Measurements from ENCODE around the gene DAZL.
"Not testable (repeated sequence)": the region's sequence is repeated elsewhere in the genome, so short reads cannot be mapped to it uniquely, and the experiment has no call there.

Gene DAZL

GRCh38 chr3:16604887-16605602 is at the start of gene DAZL:
Gene DAZL (minus strand): TSS chr3:16605423. CDS start chr3:16605205, 218 bp downstream.
- no peak for DNase-seq

DNA sequence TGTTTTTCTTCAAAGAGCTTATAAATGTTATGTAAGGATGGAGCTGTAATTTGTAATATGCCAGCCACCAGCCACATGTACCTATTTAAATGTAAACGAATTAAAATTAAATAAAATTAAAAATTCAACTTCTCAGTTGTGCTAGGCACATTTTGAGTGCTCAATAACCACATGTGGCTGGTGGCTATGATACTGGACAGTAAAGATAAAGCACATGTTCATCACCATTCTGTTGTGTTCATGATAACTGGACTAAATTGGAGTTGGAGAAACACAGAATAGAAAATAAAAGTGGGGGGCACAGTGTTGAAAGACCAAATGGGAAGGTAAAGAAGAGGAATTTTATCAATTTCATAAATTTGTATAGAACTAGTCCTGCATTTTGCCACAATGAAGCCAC is 49.8 kb upstream of the DAZL start:
- no peak for DNase-seq

GRCh38 chr3:16653712-16654111 is 48.5 kb upstream of the DAZL start:
- DNase-seq, result no peak

- DNase-seq, result no peak
Measured at GRCh38 chr3:16647668-16648067, 42.4 kb upstream of the DAZL start.

- DNase-seq, result no peak
Measured at GRCh38 chr3:16639806-16640205, 34.6 kb upstream of the DAZL start.

DNA sequence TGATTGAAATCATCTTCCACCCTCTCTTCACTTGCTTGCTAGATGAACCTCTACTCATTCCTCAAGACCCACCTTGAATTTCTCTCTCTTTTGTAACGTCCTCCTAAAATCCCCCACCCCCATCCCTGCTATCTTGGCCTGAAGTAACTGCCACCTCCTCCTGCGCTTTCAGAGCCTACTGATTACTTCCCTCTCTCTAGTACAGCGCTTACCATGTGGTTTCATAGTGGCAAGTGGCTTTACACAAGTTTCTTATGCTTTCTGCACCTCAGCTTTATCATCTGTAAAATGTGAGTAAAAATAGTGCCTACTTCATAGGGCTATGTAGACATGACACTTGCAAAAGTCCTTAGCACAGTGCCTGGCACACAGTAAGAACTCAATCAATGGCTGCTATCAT is 28.7 kb upstream of the DAZL start:
- no peak for DNase-seq

- DNase-seq, result no peak
Measured at GRCh38 chr3:16632395-16632794, 27.2 kb upstream of the DAZL start.

DNA sequence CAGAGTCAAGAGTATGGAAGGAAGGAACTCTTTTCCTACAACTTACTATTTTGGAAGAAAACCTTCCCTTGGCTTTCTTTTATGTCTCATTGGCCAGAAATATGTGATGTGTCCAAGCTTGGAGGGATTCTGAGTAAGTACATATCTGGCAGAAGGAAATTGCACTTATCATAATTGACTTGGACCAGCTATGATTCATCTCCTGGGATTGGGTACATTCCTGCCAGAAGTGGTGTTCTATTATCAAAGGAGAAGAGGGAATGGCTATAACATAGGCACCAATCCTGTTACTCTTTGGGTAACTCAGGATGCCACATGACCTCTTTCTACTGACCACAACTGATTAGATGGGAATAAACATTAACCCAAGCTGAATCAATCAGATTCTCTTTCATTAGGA is 13.5 kb upstream of the DAZL start:
- DNase-seq, result no peak

DNA sequence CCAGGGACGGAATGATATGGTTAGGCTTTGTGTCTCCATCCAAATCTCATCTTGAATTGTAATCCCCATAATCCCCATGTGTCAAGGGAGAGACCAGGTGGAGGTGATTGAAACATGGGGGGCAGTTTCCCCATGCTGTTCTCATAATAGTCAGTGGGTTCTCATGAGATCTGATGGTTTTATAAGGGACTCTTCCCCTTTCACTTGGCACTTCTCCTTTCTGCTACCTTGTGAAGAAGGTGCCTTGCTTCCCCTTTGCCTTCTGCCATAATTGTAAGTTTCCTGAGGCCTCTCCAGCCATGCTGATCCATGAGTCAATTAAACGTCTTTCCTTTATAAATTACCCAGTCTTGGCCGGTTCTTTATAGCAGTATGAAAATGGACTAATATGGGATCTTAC is 11.9 kb upstream of the DAZL start:
- DNase-seq, result not testable (repeated sequence)

DNA sequence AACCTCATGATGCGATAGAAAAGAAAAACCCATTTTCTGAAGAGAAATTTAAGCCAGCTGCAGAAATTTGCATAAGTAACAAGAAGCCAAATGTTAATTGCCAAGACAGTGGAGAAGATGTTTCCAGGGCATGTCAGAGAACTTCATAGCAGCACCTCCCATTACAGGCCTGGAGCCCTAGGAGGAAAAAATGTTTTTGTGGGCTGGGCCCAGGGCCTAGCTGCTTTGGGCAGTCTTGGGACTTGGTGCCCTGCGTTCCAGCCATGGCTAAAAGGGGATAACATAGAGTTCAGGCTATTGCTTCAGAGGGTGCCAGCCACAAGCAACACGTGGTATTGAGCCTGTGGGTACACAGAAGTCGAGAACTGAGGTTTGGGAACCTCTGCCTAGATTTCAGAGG is 10.9 kb upstream of the DAZL start:
- no peak for DNase-seq

- DNase-seq, result no peak
Measured at GRCh38 chr3:16614033-16615031, 9.1 kb upstream of the DAZL start.

- no peak for DNase-seq
Measured at GRCh38 chr3:16609927-16610580, 4.8 kb upstream of the DAZL start.

GRCh38 chr3:16608816-16609215 is 3.6 kb upstream of the DAZL start:
- DNase-seq, result no peak

- DNase-seq, result no peak
Measured at GRCh38 chr3:16607718-16608117, 2.5 kb upstream of the DAZL start.

DNA sequence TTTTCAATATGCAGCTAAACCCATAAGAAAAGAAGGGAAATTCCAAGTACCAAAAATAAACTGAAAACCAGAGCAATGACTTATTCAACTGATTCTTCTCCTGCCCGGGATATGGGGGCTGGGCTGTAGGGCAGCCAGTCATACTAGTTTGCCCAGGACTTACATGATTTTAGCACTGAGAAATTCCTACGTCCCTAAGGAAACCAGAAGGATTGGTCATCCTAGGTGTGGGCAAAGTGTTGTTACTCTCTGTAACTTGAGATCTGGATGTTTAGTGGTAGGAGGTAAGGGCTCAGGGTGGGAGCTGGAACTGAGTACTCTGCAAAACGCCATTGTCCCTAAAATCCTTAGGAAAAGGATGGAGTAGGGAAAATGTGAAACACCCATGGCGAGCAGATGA is 1.2 kb upstream of the DAZL start:
- DNase-seq, result no peak

DNA sequence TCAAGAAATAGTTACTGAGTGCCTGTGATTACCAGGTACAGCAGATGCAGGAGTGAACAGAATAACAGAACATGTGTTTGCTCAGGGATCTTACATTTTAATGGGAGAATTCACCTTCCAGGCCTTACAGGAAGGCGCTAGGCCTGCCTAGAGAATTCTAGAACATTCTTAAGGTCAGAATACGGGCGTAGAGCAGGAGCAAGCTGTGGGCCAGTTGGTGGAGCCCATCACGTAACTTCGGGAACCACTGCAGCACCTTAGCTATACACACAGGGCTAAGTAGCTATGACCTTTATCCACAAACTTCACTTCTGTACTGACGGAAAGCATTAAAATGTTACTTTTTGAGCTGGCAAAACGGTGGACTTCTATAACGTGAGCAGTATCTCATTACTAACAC is 743 bp upstream of the DAZL start:
- DNase-seq, result no peak

DNA sequence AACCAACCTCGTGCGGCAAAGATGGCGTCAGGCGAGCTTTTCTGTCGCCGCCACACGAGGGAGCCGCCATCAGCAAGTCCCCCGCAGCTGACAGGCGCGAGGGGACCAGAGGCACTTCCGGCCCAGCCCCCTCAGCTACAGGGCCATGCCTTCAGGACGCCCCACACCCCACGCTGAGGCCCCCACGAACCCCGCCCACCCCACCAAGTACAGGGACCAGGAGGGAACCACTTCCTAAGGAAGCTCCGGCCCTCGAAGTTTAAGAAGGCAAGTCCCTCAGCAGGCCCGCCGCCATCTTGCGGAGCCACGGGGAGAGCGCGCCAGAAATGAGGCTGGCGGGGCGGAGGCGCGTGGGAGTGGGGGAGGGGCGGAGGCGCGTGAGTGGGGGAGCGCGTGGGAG is 790 bp downstream of the DAZL start:
- no peak for DNase-seq

GRCh38 chr3:16601537-16602005 is 3.7 kb downstream of the DAZL start:
- no peak for DNase-seq

DNA sequence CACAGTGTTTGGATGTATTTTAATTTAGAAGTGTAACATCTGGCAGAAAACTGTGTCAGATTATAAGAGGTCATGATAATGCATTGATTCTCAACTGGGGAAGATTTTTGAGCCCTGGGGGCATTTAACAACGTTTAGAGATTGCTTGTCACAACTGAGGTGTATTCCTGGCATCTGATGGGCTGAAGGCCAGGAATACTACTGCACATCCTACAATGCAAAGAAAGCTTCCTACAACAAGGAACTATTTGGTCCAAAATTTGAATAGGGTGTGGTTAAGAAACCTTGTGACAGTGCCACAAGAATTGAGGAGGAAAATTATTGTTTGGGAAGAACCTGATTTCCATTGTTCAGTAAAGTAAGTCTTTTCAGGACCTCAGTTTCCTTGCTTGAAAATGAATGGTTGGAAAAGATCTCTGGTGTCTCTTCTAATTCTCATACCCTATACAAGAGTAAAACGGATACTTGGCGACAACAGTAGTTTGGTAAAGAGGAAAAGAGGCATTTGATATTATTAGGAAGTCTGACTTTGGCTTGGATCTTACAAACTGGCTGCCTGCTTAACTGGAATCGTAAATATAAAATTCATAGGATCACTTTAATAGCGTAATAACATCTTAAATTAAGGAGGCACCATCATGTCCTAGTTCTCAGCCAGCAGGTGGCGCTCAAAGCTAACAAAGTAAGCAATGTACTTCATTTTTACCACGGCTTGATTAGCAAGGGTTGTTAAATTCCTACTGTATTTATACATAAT is 4.3 kb downstream of the DAZL start:
- DNase-seq, result peak; percentile 86

DNA sequence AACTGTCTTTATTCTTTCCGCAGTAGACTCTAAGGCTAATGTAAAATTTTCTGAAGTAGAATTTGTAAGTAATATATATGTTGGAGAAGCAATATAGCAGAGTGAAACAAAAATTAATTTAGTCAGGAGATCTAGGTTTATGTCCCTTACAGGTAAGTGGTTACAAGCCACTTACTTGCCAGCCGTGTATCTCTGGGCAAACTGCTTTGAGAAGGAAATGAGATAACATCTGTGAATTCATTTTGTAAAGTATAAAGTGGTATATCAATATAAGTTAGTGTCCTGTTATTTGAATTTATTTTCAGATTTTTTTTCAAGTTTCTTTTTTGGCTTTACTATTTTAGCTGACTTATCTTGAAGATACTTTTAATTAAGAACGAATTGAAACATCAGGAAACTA is 5.5 kb downstream of the DAZL start:
- DNase-seq, result no peak

DNA sequence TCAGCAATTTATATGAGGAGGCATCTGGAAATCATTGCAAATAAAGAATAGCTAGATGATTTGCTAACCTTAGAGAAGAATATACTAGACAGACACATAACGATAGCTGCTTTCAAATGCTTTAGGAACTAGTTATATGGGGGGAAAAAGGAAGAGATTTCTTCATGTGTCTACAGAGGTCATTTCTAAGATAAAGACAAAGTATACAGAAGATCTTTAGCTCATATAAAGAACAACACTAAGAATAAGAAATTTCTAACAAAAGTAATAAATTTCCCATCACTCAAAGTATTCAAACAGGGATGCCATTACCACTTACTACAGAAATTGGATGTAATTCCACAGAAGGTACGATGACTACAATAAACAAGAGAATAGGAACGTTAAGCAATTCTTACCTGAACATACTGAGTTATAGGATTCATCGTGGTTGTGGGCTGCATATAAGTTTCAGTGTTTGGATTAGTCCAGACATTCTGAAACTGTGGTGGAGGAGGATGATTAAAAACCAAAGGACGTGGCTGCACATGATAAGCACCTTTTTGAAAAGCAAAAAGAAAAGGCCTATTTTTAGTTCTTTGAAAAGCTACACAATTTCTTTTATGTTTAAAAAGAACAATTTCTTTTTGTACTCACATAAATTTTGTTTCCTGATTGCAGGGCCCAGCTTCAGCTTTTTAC is 8.7 kb downstream of the DAZL start:
- peak; percentile 51 for DNase-seq

- DNase-seq, result no peak
Measured at GRCh38 chr3:16595778-16596177, 9.4 kb downstream of the DAZL start.

Measured in stimulated activated CD4-positive, alpha-beta T cell treated with anti-CD3 and anti-CD28 coated beads, Interleukin-4, amount 100 ng/mL, for 24 hours (primary cell).